Osteocyte (in vitro differentiated cells): ENCODE measurements around the gene ARGFX. TPM values are rescaled to one million over a fixed set of nuclear protein-coding genes. Genes with fewer than 3 reads are reported as not detected.

Experiments used
- DNase-seq: peaks from one replicate; pipeline ENCODE4 v3.0.0; 2021; ENCODE audit warnings: mixed read lengths; ENCODE audit not compliant: unreplicated experiment; ENCODE audit errors: extremely low spot score
- H3K27ac Mint-ChIP-seq: one replicate; pipeline ENCODE4 v1.8.0; 2021; ENCODE audit warnings: mild to moderate bottlenecking, mixed read lengths; ENCODE audit not compliant: unreplicated experiment
- H3K27me3 Mint-ChIP-seq: one replicate; pipeline ENCODE4 v1.8.0; 2021; ENCODE audit warnings: mixed read lengths; ENCODE audit not compliant: unreplicated experiment
- H3K36me3 Mint-ChIP-seq: one replicate; pipeline ENCODE4 v1.8.0; 2021; ENCODE audit warnings: mixed read lengths; ENCODE audit not compliant: unreplicated experiment
- H3K4me1 Mint-ChIP-seq: one replicate; pipeline ENCODE4 v1.8.0; 2021; ENCODE audit warnings: mixed read lengths; ENCODE audit not compliant: unreplicated experiment
- H3K4me3 Mint-ChIP-seq: one replicate; pipeline ENCODE4 v1.8.0; 2021; ENCODE audit warnings: mild to moderate bottlenecking, moderate library complexity, mixed read lengths; ENCODE audit not compliant: unreplicated experiment
- H3K9me3 Mint-ChIP-seq: one replicate; pipeline ENCODE4 v1.8.0; 2021; ENCODE audit warnings: mixed read lengths; ENCODE audit not compliant: unreplicated experiment
- CTCF ChIP-seq: fragments of 200-600 bp; sonication (generic); IDR thresholded peaks from 2 replicates; pipeline ENCODE4 v1.5.0; 2021; ENCODE audit warnings: antibody characterized with exemption, mild to moderate bottlenecking, moderate library complexity
- total RNA-seq: library from RNA; stranded (reverse); gene quantifications from 2 replicates; pipeline ENCODE4 v1.2.1, GENCODE V29; 2021

The ARGFX gene
- total RNA-seq, 1 donor from 2014 or later = not detected

DNA sequence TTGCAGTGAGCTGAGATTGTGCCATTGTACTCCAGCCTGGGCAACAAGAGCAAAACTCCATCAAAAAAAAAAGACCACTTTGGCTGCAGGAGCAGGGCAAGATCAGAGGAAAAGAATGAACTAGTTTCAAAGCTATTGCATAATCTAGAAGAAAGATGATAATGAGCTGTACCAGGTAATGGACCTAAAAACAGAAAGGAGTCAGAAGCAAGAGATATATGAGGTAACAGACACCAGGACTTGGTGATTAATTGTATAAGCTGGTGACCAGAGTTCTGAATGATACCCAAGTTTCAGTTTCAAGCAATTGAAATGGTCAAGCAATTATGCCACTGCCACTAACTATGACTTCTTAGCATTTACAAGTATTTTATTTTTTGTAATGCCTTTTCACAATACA lies 24.8 kb upstream of the ARGFX start:
- no peak overlapping the region for H3K27ac Mint-ChIP-seq
- no peak for DNase-seq
- TF ChIP-seq CTCF = no peak
- peaks cover 6% of the 10 kb centered on the region for H3K4me1 Mint-ChIP-seq
- no peak overlapping the region for H3K4me3 Mint-ChIP-seq
- no peaks in the 10 kb centered on the region for H3K27me3 Mint-ChIP-seq
- no peaks in the 10 kb centered on the region for H3K9me3 Mint-ChIP-seq
- no peaks in the 10 kb centered on the region for H3K36me3 Mint-ChIP-seq

DNA sequence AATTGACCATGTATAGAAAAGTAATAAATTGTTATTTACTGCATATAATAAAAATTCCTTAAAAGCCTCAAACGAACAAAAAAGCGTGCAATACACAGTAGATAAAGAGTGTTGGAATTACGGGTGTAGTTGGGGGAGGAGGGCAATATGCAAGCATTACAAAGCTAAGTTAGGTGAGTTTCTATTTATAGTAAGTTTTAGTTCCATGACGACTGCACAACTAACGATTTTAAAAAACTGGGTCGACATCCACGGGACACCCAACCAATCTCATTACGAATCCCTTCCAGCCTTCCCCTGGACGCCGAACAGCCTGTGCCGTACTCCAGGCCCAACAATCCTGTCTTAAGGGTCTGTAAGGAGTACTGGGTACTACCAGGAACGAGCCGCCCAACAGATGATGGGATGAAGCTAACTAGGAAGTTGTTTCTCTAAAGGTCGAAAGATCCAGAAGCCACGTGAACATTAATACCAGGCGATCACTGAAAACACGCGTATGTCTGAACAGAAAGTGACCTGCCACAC lies 22.6 kb upstream of the ARGFX start:
- DNase-seq = no peak
- Mint-ChIP-seq H3K9me3 (no peaks in the 10 kb centered on the region), H3K4me1 (peaks cover 6% of the 10 kb centered on the region), H3K27ac (peak overlapping the region; percentile 57), H3K4me3 (peak overlapping the region; percentile 89), H3K27me3 (no peaks in the 10 kb centered on the region), H3K36me3 (no peaks in the 10 kb centered on the region)
- TF ChIP-seq CTCF = no peak

DNA sequence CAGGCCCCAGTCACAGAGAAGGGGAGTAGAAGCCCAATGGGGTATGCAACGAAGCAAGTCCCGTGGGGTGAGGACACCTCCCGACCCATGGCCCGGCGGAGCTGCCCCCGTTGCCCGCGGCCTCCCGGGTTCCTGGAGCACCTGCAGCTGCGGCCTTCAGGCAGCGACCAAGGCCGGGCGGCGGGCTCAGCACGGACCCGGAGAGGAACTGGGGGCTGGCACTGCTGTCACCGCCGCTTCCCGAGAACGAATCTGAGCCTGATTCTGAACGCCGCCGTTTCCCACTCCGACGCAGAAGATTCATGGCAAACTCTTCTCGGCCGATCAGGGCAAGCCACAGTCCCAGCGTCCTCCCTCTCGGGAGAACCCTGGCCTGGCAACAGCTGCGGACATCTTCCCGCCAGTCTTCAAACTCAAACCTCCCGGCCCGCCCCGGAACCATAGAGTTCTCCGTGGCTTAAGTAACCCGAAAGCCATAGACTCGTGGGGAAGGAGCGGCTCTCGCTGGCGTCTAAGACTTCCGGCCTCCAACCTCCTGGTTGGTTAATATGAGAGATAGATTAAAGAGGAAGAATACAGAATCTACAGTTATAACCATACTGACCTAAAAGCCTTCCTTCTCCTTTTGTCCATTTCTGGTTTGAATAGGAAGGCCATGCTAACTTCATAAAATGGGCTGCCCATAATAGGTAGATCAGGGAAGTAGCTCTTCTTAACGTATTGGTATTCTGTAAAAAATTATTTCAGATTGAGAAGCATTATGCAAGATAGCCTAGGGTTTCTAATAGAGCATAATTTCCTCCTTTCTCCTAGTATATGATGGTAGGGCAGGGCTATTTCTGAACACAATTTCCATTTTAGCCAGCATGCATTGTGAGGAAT lies 21.9 kb upstream of the ARGFX start, which contains the start of gene POLQ:
POLQ (minus strand) TSS at position 415 of the 882 bp plus-strand sequence; CDS start at position 304, 111 bp downstream.
- peak within 1 kb of the TSS; percentile 88 for H3K27ac Mint-ChIP-seq
- H3K27me3 Mint-ChIP-seq = no peaks in the 10 kb centered on the region
- peaks cover 6% of the 10 kb centered on the region for H3K4me1 Mint-ChIP-seq
- peak within 1 kb of the TSS; percentile 89 for H3K4me3 Mint-ChIP-seq
- TF ChIP-seq CTCF = no peak
- peak; percentile 92 for DNase-seq
- no peaks in the 10 kb centered on the region for H3K9me3 Mint-ChIP-seq
- H3K36me3 Mint-ChIP-seq = no peaks in the 10 kb centered on the region

DNA sequence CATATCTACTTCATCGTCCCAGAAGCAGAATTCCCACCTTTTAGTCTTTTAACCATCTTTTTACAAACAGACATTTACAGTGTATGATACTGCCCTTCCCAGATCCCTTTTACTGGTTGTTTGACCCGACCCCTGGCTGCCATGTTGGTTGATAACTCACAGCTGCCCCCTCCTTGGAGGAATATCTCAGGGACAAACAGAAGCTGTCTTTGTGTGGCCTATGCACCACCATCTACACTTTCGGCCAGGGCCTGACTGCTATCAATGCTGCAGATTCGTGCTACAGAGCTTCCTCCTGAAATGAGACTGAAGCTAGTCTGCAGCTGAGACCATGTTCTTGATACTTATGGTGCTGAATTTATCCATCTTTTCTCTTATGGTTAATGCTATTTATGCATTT lies 15.4 kb upstream of the ARGFX start:
- H3K4me1 Mint-ChIP-seq = no peaks in the 10 kb centered on the region
- no peak overlapping the region for H3K27ac Mint-ChIP-seq
- H3K27me3 Mint-ChIP-seq = peaks cover 6% of the 10 kb centered on the region
- no peak for DNase-seq
- H3K4me3 Mint-ChIP-seq = no peak overlapping the region
- H3K36me3 Mint-ChIP-seq = no peaks in the 10 kb centered on the region
- H3K9me3 Mint-ChIP-seq = no peaks in the 10 kb centered on the region
- no peak for TF ChIP-seq CTCF

- no peak overlapping the region for H3K27ac Mint-ChIP-seq
Measured at GRCh38 chr3:121552797-121553196, 15.0 kb upstream of the ARGFX start.

More at GRCh38 chr3:121552797-121553196, 15.0 kb upstream of the ARGFX start:
- no peaks in the 10 kb centered on the region for H3K9me3 Mint-ChIP-seq
- peaks cover 6% of the 10 kb centered on the region for H3K27me3 Mint-ChIP-seq
- TF ChIP-seq CTCF = no peak
- H3K36me3 Mint-ChIP-seq = no peaks in the 10 kb centered on the region
- H3K4me3 Mint-ChIP-seq = no peak overlapping the region
- no peaks in the 10 kb centered on the region for H3K4me1 Mint-ChIP-seq
- no peak for DNase-seq
